ENCODE data around the gene NTHL1.

NTHL1 gene

GRCh38 chr16:2026461-2027023, 21.1 kb downstream of the NTHL1 start, which contains the start of gene NHERF2:
TSS of gene NHERF2 (plus strand) at chr16:2026902. CDS start at chr16:2027006, 104 bp downstream.
- Histone ChIP-seq H3K4me1 (ENCODE audit: control insufficient read depth in 1 of 2, insufficient read depth in 1 of 2, low read depth in 1 of 2, low read length in 1 of 2) (peaks cover 10 to 22% of the 10 kb centered on the region in 2 experiments), H3K4me3 (ENCODE audit: low read depth in 1 of 2, low read length in 1 of 2) (no peak within 1 kb of the TSS), H3K36me3 (no peaks in the 10 kb centered on the region)

GRCh38 chr16:2025878-2026460, 21.7 kb downstream of the NTHL1 start:
- H3K36me3 ChIP-seq, result no peaks in the 10 kb centered on the region
- TF ChIP-seq CTCF (IDR thresholded peaks at IDR 0.05), result no peak
- H3K4me3 ChIP-seq (ENCODE audit: low read depth in 1 of 2, low read length in 1 of 2), result no peak overlapping the region
- no peak overlapping the region for H3K27ac ChIP-seq
- H3K27me3 ChIP-seq, result peaks cover 93% of the 10 kb centered on the region
- peaks cover 10 to 22% of the 10 kb centered on the region in 2 experiments for H3K4me1 ChIP-seq (ENCODE audit: control insufficient read depth in 1 of 2, insufficient read depth in 1 of 2, low read depth in 1 of 2, low read length in 1 of 2)
- H3K9me3 ChIP-seq, result no peaks in the 10 kb centered on the region

More at GRCh38 chr16:2026461-2027023, 21.1 kb downstream of the NTHL1 start, which contains the start of gene NHERF2:
- Histone ChIP-seq H3K27ac (no peak within 1 kb of the TSS), H3K27me3 (peaks cover 87% of the 10 kb centered on the region), H3K9me3 (no peaks in the 10 kb centered on the region)
- TF ChIP-seq CTCF (IDR thresholded peaks at IDR 0.05), result no peak

GRCh38 chr16:2025251-2025650, 22.4 kb downstream of the NTHL1 start:
- no peak for TF ChIP-seq CTCF (IDR thresholded peaks at IDR 0.05)
- Histone ChIP-seq H3K27ac (no peak overlapping the region), H3K4me1 (ENCODE audit: control insufficient read depth in 1 of 2, insufficient read depth in 1 of 2, low read depth in 1 of 2, low read length in 1 of 2) (peaks cover 10 to 22% of the 10 kb centered on the region in 2 experiments), H3K4me3 (ENCODE audit: low read depth in 1 of 2, low read length in 1 of 2) (no peak overlapping the region), H3K27me3 (peaks cover 99% of the 10 kb centered on the region), H3K9me3 (no peaks in the 10 kb centered on the region), H3K36me3 (no peaks in the 10 kb centered on the region)

DNA sequence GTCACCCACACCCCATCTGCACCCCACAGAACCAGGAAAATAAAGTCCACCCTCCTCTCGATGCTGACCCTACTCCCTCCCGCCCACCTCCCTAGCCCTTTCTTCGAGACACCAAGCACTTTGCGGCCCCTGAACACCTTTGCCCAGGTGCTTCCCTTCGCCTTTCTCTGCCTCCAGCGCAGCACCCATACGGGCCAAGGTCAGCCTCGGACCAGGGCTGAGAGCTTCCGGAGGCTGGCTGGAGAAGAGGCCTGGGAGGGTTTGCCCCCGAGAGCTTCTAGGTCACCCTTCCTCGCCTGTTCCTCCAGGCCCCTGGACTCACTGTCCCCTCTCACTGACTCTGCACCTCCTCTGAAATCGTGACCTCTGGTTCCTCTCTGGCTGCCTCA, 23.6 kb downstream of the NTHL1 start:
- Histone ChIP-seq H3K9me3 (no peaks in the 10 kb centered on the region), H3K27ac (no peak overlapping the region), H3K4me1 (ENCODE audit: control insufficient read depth in 1 of 2, insufficient read depth in 1 of 2, low read depth in 1 of 2, low read length in 1 of 2) (peaks cover 10 to 22% of the 10 kb centered on the region in 2 experiments), H3K4me3 (ENCODE audit: low read depth in 1 of 2, low read length in 1 of 2) (no peak overlapping the region), H3K36me3 (no peaks in the 10 kb centered on the region), H3K27me3 (peaks cover 99% of the 10 kb centered on the region)
- TF ChIP-seq CTCF (IDR thresholded peaks at IDR 0.05), result no peak

DNA sequence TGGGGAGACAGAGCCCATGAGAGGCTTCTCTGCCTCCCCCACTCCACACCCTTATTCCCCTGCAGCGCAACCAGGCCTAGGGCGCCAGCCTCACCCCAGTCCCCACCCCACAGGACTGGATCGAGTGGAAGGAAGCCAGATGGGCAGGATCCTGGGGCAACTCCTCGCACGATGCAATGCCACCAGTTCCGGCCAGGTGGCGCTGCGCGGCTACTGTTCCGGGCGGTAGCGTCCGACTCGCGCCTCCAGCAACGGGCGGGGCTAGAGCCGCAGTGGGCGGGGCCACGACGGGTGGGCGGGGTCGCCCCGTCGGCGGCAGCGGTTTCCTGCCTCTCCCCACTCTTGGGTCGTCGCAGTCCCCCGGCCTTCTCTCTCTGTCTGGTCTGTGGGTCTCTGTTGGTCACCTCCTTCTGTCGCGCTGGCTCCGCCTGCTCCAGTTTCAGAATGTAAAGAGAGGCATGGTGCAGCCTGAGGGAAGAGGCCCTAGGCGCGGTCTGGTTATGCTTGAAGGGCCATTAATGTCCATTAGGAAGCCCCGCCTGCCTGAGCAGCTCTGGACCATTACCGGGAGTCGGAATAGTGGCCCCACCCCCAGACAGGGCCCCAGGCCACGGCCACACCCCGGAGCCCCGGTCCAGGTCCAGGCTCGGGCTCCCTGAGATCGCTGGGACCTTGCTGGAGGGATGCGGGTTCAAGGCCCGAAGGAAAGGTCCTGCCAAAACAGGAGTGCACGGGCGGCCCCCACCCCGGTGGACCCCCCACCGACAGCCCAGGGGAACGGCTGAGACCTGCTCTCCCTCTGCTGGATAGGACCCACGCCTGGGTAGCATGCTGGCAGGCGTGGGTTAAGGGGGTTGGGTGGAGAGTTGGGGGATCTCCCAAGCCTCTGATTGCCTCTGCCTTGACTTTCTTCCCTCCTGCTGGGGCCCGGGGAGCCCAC, 24.3 kb downstream of the NTHL1 start:
- H3K27ac ChIP-seq, result no peak overlapping the region
- peaks cover 10 to 22% of the 10 kb centered on the region in 2 experiments for H3K4me1 ChIP-seq (ENCODE audit: control insufficient read depth in 1 of 2, insufficient read depth in 1 of 2, low read depth in 1 of 2, low read length in 1 of 2)
- H3K36me3 ChIP-seq, result no peaks in the 10 kb centered on the region
- H3K4me3 ChIP-seq (ENCODE audit: low read depth in 1 of 2, low read length in 1 of 2), result peak overlapping the region; percentile 57 to 66
- peak; percentile 99 for TF ChIP-seq CTCF (IDR thresholded peaks at IDR 0.05)
- peaks cover 99% of the 10 kb centered on the region for H3K27me3 ChIP-seq
- H3K9me3 ChIP-seq, result no peaks in the 10 kb centered on the region

Measured in neutrophil (primary cell).